Thyroid gland (tissue), 4 donors: Measurements from ENCODE around the gene C2CD2L.

Experiments used
- CTCF ChIP-seq, 6 experiments: fragments of 200-600 bp in 3 of 6; fragments of 450-650 bp in 3 of 6; sonication (generic) in 3 of 6; IDR thresholded peaks; one replicate each; pipeline ENCODE4 v1.5.1; 2016 to 2019; ENCODE audit warnings: antibody characterized with exemption in 6 of 6, mild to moderate bottlenecking in 2 of 6, inconsistent platforms in 1 of 6, moderate library complexity in 1 of 6
- POLR2A ChIP-seq, 2 donors: fragments of 450-650 bp; IDR thresholded peaks; one replicate each; pipeline ENCODE4 v1.6.1; 2017; ENCODE audit warnings: antibody characterized with exemption in 2 of 2, mild to moderate bottlenecking in 2 of 2, moderate library complexity in 1 of 2

DNA sequence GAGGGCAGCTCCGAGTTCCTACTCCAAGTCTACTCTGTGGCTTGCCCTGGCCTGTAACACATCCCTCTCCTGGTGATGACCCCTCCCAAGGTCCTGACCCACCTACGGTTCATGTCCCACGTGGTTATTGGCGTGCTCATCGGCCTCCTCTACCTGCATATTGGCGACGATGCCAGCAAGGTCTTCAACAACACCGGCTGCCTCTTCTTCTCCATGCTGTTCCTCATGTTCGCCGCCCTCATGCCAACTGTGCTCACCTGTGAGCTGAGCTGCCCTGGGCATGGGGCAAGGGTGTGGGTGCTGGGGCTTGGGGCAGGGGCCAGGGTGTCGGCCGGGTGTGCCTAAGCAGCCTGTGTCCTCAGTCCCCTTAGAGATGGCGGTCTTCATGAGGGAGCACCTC is 51.3 kb downstream of the C2CD2L start:
- TF ChIP-seq CTCF (IDR thresholded peaks at IDR 0.05) (no peak), POLR2A (IDR thresholded peaks at IDR 0.05) (no peak)
